Measurements from ENCODE around the gene LRRTM2. TPM values are rescaled to one million over a fixed set of nuclear protein-coding genes. Genes with fewer than 3 reads are reported as not detected.

The LRRTM2 gene
- total and polyA plus RNA-seq, 2 of the 4 experiments (the other 2 are of a cell fraction): 0.53 to 2.0 TPM

GRCh38 chr5:138837160-138837559 lies 38.0 kb downstream of the LRRTM2 start:
- no peak overlapping the region for H3K4me3 ChIP-seq (ENCODE audit: insufficient read depth, low read depth, low read length)
- ChIA-PET CTCF (no interaction called here), POLR2A (ENCODE audit: unreplicated experiment) (no interaction called here)
- H3K4me1 ChIP-seq (ENCODE audit: control insufficient read depth, insufficient read depth, low read length): peaks cover 4% of the 10 kb centered on the region
- no peak overlapping the region for H4K5ac ChIP-seq (ENCODE audit: low read depth, low read length)
- no peaks in the 10 kb centered on the region for H3K27me3 ChIP-seq (ENCODE audit: control insufficient read depth, insufficient read depth, low read length)
- H3K9me3 ChIP-seq (ENCODE audit: control insufficient read depth, insufficient read depth, low read length): no peaks in the 10 kb centered on the region
- no peak overlapping the region for H3K23ac ChIP-seq (ENCODE audit: low read depth, low read length)
- no peak overlapping the region for H4K91ac ChIP-seq (ENCODE audit: insufficient read depth, low read depth, low read length)
- no peak for TF ChIP-seq CTCF (conservative IDR thresholded peaks at IDR 0.05; ENCODE audit: low read depth, low read length)
- no peak for TF ChIP-seq SMC3 (IDR thresholded peaks at IDR 0.05; ENCODE audit: low read depth, low read length)
- TF ChIP-seq CEBPB (IDR thresholded peaks at IDR 0.05; ENCODE audit: low read depth, low read length): no peak
- TF ChIP-seq BHLHE40 (IDR thresholded peaks at IDR 0.05; ENCODE audit: low read depth, low read length): no peak
- TF ChIP-seq MXI1 (IDR thresholded peaks at IDR 0.05; ENCODE audit: borderline replicate concordance, low read depth, low read length): no peak
- TF ChIP-seq, protein P1, sequence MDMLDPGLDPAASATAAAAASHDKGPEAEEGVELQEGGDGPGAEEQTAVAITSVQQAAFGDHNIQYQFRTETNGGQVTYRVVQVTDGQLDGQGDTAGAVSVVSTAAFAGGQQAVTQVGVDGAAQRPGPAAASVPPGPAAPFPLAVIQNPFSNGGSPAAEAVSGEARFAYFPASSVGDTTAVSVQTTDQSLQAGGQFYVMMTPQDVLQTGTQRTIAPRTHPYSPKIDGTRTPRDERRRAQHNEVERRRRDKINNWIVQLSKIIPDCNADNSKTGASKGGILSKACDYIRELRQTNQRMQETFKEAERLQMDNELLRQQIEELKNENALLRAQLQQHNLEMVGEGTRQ (IDR thresholded peaks at IDR 0.05; ENCODE audit: low read depth, low read length): no peak
- TF ChIP-seq MAZ (IDR thresholded peaks at IDR 0.05; ENCODE audit: borderline replicate concordance, low read depth, low read length): no peak
- TF ChIP-seq ELK1 (IDR thresholded peaks at IDR 0.05; ENCODE audit: borderline replicate concordance, low read depth, low read length): no peak
- no peak for TF ChIP-seq NFE2L2 (IDR thresholded peaks at IDR 0.05; ENCODE audit: low read depth, low read length)
- no peak for TF ChIP-seq FOS (IDR thresholded peaks at IDR 0.05; ENCODE audit: low read depth, low read length)
- no peak for TF ChIP-seq MAFK (IDR thresholded peaks at IDR 0.05; ENCODE audit: low read depth, low read length)
- no peak for TF ChIP-seq RCOR1 (IDR thresholded peaks at IDR 0.05; ENCODE audit: insufficient replicate concordance, low read length)
- no peak for TF ChIP-seq POLR2A (IDR thresholded peaks at IDR 0.05; ENCODE audit: low read depth, low read length)
- no peak for TF ChIP-seq RFX5 (IDR thresholded peaks at IDR 0.05; ENCODE audit: low read depth, low read length)
- H2BK5ac ChIP-seq (ENCODE audit: low read depth, low read length, poor library complexity, severe bottlenecking): no peak overlapping the region
- H2BK120ac ChIP-seq (ENCODE audit: low read depth, low read length): no peak overlapping the region
- H3K4ac ChIP-seq (ENCODE audit: low read depth, low read length): no peak overlapping the region
- H2AK5ac ChIP-seq (ENCODE audit: low read depth, low read length): no peak overlapping the region
- H3K4me2 ChIP-seq (ENCODE audit: low read depth, low read length): no peak overlapping the region
- H4K20me1 ChIP-seq (ENCODE audit: insufficient read depth, low read length): peaks cover 66% of the 10 kb centered on the region
- H3K79me1 ChIP-seq (ENCODE audit: low read depth in 1 of 2, low read length in 2 of 2): peaks cover 26 to 77% of the 10 kb centered on the region in 2 experiments
- H3K27ac ChIP-seq (ENCODE audit: insufficient read depth, low read length): no peak overlapping the region
- no peak overlapping the region for H3K14ac ChIP-seq (replicated peaks; ENCODE audit: low read depth, low read length)
- no peak for ATAC-seq (ENCODE audit: low read depth)
- intact Hi-C loops (cut with micrococcal nuclease) (no loop called here), dilution Hi-C loops (cut with HindIII; ENCODE audit: low sequenced_read_pairs, unreplicated experiment) (no loop called here), in situ Hi-C loops (cut with MboI; ENCODE audit: low sequenced_read_pairs) (no loop called here)
- H3K36me3 ChIP-seq (ENCODE audit: control insufficient read depth, insufficient read depth, low read length): peaks cover 2% of the 10 kb centered on the region; the same call in 1 of the 2 replicates
- BruUV-seq (replicated peaks): no TSS peak
- no peak overlapping the region for H3K9ac ChIP-seq (ENCODE audit: low read depth, low read length)
- H3K18ac ChIP-seq (ENCODE audit: low read depth, low read length): no peak overlapping the region
- no peak overlapping the region for H2BK20ac ChIP-seq (ENCODE audit: low read depth, low read length)
- no peak overlapping the region for H2BK15ac ChIP-seq (ENCODE audit: low read depth, low read length)
- H4K8ac ChIP-seq (ENCODE audit: low read depth in 2 of 2, low read length in 2 of 2): no peak overlapping the region
- no peak overlapping the region for H2AK9ac ChIP-seq (replicated peaks; ENCODE audit: low read depth, low read length, poor library complexity)
- no peak overlapping the region for H2AFZ ChIP-seq (replicated peaks; ENCODE audit: low read length, poor library complexity)
- WGBS, 2 experiments (ENCODE audit: extremely low coverage in 2 of 2, insufficient read length in 1 of 2): 100% methylated on average over 2 of the region's 4 CpGs; no CpG with 5 or more reads in 1 of the 2 experiments
- peaks cover 3% of the 10 kb centered on the region; the same call in 1 of the 2 replicates for H3K9me1 ChIP-seq (ENCODE audit: insufficient read depth, low read length)
- DNase-seq: no peak
- H3K56ac ChIP-seq (ENCODE audit: extremely low read depth, insufficient read depth, low read length): no peak overlapping the region
